NAMALWA (cell line): ENCODE measurements around the gene CAPN11.
"Not testable (repeated sequence)": the region's sequence is repeated elsewhere in the genome, so short reads cannot be mapped to it uniquely, and the experiment has no call there.

Source experiments
- DNase-seq: peaks from one replicate; pipeline ENCODE4 v3.0.0-alpha.2; 2015; ENCODE audit warnings: low spot score

The CAPN11 gene

DNA sequence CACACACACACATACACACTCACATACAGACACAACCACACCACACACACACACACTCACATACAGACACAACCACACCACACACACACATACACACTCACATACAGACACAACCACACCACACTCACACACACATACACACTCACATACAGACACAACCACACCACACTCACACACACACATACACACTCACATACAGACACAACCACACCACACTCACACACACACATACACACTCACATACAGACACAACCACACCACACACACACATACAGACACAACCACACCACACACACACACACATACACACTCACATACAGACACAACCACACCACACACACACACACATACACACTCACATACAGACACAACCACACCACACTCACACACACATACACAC, 23.2 kb downstream of the CAPN11 start:
- not testable (repeated sequence) for DNase-seq

DNA sequence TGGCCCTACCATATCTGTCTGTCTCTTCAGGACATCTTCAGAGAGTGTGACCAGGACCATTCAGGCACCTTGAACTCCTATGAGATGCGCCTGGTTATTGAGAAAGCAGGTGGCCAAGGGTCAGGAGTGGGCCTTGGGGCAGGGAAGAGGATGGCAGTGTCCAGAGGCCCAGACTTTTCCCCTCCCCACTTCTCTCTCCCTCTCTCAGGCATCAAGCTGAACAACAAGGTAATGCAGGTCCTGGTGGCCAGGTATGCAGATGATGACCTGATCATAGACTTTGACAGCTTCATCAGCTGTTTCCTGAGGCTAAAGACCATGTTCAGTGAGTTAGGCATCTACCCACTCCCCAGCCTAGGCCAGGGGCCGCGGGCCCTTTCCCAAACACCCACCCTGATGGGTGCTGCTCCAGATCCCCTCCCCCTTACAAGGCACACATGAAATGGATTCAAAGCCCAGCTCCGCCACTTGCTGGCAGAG, 24.3 kb downstream of the CAPN11 start:
- no peak for DNase-seq

DNA sequence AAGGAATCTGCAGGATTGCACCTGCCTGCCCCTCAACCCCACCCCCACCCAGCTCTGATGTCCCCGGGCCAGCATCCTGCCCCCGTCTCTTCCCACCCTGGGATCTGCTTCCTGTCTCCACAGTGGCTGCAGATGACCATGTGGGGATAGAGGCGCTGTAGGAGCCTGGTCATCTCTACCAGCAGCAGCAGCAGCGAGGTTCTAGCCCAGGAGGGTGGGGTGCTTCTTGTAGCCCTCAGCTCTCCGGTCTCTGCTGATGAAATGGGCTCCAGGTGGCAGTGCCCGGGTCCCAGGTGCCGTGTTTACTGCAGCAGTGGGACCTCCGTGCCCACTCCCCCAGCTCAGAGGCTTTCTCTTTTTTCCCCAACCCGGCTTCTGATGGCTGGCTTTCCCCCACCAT, 25.2 kb downstream of the CAPN11 start:
- DNase-seq: no peak

DNA sequence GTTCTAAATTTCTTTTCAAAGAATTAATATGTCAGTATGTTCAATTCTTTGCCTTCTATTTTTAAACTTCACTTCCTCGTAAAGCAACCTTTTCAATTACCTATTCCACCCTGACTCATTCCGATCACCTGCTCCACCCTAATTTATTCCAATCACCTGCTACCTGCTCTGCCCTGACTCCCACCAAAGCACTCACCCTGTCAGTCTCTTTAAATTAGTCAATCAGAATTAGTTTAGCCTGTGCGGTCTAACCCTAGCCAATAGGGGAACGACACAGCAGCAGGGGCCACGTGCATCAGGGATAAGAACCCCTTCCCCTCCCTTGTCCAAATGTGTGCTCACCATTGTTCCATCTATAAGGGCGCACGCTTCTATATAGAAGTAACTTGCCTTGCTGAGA, 26.7 kb downstream of the CAPN11 start:
- not testable (repeated sequence) for DNase-seq

DNA sequence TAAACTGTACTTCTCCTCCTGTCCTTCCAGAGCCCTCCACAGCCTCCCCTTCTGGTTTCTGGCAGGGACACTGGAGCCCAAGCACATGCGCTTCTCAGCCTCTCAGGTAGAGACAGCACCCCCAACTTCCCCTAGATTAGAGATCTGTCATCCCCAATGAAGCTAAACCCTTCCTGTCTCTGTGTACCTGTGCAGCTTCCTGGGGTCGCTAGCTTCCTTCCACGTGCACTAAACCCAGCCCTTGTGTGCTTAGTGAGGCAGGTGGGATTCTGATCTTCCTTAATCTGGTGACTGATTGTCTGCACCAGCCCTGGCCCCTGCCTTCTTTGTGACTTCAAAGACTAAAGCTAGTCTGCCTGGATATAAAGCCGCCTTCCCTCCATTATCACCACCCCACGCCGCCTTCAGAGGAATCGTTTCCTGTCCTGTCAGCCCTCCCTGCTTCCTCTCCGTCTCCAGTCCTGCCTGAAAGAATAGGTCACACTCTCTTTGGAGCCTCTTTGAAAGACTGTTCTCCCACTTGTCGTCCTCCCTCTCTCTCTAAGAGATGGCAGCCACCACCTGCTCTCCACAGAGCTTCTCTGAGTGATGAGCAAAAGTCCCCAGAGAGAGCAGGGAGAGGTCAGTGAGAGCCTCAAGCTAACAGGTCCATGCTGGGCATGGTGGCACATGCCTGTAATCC, 27.5 kb downstream of the CAPN11 start:
- no peak for DNase-seq

DNA sequence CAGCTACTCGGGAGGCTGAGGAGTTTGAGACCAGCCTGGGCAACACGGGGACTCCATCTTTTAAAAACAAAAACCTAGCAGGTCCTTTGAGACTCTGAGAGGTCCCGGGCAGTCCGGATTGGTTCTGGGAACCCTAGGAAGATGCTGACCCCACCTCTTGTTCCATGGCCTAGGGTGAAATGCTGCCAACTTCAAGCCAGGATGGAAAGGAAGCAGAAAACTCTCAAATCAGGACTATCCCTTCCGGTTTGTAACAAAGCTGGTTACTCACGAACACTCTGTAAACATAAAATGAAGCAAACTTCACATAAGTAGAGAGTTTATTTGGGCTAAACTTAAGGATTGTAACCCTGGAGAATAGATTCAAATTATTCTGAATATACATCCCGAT, 28.0 kb downstream of the CAPN11 start:
- no peak for DNase-seq

DNA sequence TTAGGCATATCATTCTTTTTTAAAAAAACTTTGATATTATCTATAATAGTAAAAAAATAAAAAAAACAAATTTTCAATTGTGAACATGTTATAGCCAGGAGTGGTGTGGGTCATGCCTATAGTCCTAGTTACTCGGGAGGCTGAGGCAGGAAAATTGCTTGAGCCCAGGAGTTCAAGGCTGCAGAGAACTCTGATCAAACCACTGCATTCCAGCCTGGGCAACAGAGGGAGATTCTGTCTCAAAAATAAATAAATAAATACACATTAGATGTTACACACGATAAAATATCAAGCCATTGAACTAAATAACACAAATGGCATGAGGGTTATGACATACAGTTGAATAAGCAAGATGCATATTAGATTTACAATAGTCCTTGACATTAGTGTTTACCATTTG, 30.2 kb downstream of the CAPN11 start:
- DNase-seq: no peak

DNA sequence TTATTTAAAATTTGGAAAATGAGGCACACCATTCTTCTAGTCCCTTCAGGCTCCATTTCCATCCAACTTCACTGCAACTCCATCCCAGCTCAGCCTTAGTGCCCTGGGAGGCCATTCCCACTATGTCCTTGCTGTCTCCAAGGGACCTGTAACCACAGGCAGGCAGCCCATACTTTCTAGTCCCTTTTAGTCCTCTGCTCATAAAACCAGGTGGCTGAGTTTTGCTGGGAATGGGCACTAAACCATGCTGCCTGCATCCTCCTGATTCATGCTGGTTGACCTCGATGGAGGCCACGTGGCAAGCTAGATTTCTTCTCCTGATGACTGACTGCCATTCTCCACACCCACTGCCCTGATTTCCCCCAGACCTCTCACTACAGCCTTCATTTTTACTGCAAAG, 30.6 kb downstream of the CAPN11 start:
- no peak for DNase-seq

DNA sequence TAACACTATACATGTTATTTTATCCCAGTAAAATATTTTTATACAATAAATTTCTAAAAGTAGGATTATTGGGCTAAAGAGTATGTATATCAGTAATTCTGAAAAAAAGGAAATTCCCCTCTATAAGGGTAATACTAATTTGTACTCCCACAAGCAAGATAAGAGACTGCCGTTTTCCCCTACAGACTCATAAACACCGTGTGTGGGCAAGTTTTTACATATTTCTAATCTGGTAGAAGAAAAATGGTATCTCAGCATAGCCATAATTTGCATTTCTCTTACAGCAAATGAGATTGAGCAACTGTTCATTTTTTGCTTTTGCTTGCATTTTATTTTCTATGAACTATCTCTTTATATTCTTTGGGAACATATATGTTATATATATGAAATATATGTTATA, 32.1 kb downstream of the CAPN11 start:
- peak; percentile 38 for DNase-seq

DNA sequence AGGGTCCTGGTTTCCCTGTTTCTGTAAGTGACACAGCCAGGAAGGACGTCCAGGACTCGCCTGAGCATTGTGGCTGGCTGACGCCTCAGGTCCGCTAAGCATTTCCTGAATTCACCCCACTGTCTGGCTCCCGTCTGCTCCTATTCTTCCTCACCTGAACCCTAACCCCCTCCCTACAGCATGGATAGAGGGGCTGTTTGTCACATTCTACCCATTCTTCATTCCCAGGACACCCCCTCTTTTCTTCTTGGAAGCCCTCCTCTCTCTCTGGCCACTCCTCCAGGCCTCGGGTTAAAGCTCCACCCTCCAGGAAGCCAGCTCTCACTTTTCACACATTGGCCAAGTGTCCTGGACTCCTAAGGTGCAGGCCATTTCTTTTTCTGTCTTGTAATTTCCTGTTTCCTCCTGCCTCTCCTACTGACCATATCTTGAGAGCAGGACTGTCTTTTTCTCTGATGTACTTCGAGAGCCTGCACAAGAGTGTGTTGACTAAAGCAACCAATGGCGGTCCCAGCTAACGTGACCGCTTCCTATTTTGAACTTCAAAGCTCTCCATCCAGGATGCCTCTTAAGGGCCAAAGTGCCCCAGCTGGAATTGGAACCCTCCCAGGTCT, 33.9 kb downstream of the CAPN11 start:
- no peak for DNase-seq

DNA sequence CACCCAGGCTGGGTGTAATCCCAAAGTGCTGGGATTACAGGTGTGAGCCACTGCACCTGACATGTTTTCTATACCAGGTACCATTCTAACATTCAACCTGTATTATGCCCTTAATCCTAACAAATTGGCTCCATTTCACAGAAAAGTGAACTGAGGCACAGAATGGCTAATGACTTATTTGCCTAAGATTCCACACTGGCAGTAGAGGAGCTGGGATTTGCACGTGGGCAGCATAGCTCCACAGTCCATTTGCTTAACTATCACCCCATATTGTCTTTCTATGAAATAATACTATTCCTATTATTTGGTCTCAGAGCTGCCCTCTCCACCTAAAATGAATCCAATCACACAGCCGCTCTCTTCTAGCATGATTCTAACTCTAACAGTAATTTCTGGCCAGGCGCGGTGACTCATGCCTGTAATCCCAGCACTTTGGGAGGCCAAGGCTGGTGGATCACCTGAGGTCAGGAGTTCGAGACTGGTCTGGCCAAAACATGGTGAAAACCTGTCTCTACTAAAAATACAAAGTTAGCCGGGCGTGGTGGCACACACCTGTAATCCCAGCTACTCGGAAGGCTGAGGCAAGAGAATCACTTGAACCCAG, 34.8 kb downstream of the CAPN11 start:
- no peak for DNase-seq

DNA sequence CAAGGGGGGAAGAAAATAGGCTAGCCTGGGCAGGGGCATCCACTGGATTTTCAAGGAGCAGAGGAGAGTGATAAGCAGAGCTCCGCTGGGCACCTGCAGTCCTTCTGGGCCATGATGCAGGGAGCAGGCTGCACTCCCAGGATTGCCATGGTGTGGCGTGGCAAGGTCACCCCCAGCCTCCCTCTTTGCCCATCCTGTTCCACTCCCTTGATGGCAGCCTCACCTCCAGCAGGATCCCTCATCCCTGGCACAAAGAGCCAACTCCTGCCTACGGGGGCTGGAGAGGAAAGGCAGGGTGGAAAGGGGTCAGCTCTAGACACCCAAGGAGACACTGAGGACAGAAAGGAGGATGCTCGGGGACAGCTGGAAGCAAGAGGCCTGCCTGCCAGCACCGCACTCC, 35.7 kb downstream of the CAPN11 start:
- no peak for DNase-seq

DNA sequence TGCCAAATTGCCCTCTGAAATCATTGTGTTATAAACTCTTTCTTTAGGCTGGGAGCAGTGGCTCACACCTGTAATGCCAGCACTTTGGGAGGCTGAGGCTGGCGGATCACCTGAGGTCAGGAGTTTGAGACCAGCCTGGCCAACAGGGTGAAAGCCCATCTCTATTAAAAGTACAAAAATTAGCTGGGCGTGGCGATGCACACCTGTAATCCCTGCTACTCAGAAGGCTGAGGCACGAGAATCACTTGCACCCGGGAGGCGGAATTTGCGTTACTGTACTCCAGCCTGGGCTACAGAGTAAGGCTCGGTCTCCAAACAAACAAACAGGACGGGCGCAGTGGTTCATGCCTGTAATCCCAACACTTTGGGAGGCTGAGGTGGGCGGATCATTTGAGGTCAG, 37.7 kb downstream of the CAPN11 start:
- DNase-seq: not testable (repeated sequence)

DNA sequence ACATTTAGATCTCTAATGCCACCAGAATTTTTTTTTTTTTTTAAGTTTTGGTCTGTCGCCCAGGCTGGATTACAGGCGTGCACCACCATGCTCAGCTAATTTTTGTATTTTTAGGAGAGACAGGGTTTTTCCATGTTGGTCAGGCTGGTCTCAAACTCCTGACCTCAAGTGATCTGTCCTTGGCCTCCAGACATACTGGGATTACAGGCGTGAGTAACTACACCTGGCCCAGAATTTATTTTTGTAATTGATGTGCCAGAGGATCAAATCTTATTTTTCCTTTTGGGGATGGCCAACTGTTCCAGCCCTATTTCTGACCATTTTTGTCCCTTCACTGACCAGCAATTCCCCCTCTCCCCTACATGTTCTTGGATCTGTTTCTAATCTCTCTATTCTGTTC, 40.1 kb downstream of the CAPN11 start:
- no peak for DNase-seq

DNA sequence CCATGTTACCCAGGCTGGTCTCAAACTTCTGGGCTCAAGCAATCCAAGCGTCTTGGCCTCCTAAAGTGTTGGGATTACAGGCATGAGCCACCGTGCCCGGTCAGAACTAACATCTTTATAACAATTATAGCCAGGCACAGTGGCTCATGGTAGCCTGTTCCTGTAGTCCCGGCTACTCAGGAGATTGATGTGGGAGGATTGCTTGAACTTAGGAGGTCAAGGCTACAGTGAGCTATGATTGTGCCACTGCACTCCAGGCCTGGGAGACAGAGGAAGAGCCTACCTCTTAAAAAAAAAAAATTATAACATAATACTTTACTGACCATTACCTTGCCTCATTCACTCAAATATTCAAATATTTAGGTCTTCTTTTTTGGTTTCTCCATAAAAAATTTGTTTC, 41.3 kb downstream of the CAPN11 start:
- DNase-seq: no peak

DNA sequence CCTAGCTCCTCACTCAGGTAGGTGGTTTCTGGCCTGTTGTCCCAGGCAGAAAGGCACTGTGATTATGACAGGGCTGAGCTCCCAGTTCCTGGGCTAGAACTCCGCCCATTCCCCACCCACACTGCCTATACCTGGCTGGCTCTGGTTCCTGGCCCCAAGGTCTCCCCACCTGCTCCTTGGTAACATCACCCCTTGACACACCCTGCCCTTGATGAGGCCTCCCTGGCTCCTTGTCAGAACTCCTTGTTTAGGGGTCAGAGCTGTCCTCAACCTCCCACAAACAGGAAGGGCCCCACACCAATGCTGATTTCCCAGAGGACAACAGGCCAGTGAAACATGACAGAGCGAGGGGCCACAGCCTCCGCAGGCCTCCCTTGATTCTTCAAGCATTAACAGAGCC, 42.6 kb downstream of the CAPN11 start:
- DNase-seq: no peak

DNA sequence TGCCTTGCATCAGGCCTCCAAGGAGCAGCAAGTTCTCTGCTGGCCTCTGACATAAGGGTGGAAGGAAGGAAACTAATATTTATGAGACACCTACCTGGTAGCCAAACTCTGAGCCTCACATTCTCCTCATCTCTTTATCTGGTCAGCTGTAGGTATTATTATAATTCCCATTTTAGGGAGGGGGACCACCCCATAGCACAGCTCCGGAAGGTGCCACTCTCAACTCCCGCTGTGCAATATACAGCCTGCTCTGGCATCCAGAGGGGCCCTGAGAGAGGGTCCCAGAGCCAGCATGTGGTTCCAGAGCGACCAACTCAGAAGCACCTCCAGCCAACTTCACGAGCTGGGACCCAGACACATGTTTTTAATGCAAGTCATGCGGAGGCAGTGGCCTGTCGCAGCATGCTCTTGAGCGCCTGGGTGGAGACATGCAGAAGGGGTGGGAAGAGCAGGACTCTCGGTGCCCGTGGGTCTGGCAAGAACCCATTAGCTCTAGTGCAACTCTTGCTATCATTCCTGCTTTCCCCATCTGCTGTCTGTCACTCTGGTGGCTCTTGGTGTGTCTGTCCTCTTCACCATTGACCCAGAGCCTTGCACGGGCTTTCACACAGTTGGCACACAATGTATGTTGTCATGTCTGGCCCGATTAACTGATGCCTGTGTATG, 43.2 kb downstream of the CAPN11 start:
- DNase-seq: no peak

DNA sequence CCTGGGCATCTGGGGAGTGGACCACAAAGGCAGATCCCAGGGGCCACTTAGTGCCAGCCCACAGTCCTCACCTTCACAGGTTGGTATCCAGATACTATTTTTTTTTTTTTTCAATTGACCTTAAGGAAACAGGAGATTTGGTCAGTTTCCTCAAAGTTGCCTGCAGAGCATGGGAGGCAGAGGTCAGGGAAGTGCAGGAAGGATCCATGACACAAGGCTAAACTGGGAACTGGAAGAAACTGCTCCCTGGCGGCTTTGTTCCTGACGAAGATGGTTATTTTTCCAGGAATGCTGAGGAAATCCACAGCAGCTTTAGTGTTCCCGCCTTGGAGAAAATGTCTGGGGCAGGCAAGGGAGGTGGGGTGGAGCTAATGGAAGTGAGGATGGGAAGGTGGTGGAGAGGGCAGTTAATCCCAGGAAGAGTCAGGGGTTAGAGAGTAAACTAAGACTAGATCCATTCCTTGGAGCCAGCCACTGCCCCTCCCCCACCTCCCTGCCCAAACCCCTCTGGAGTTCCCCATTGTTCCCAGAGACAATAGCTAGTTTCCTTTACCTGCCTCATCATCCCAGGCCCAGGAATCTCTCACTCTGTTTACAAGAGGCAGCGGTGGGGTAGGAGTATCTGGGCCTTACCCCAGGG, 43.8 kb downstream of the CAPN11 start:
- no peak for DNase-seq

DNA sequence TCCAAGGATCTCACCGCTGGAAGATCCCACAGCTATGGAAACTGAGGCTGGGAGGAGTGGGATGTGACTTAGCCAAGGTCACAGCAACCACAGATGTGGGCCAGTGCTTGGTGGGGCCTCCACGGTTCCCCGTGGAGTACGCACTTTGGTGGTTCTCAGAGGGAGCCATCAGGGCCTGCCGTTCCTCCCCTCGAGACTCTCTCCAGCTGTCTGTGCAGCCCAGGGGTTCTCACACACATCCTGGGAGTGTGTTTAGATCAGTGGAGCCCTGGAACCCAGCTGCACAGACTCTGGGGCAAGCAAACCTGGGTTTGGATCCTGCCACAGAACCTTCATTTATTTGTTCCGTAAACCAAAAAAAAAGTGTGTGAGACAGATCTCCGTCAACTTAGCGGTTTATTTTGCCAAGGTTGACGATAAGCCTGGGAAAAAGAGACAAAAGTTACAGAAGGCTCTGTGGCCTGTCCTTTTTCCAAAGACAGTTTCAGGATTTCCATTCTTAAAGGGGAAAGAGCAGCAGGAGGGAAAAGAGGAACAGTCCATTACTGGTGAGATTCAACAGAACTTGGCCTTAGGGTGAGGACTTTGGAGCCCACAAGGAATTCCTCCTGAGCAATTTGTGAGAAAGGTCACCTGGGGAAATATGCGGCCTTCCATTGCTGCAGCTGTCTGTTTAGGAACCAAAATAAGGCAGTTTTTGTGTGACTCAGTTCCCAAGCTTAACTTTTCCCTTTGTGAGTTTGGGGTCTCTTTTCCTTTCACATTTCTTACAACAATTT, 44.5 kb downstream of the CAPN11 start:
- no peak for DNase-seq

DNA sequence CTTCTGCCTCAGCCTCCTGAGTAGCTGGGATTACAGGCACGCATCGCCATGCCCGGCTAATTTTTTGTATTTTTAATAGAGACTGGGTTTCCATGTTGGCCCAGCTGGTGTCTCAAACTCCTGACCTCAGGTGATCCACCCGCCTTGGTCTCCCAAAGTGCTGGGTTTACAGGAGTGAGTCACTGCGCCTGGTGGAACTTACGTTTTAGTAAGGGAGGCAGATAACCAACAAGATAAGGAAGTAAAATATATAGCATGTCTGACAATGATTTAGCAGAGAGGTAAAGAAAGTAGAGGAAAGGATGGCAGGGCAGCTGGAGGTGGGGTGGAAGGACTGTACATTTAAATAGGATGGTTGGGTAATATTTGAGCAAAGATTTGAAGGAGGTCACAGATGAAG, 45.3 kb downstream of the CAPN11 start:
- DNase-seq: no peak

DNA sequence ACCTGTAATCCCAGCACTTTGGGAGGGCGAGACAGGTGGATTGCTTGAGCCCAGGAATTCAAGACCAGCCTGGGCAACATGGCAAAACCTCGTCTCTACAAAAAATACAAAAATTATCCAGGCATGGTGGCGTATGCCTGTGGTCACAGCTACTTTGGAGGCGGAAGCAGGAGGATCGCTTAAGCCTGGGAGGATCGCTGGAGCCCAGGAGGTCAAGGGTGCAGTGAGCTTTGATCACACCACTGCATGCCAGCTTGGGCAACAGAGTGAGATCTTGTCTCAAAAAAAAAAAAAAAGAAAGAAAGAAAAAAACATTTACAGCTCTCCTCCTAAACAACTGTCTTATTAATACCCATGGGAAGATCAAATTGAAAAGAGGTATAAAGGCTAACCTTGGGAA, 49.3 kb downstream of the CAPN11 start:
- no peak for DNase-seq

DNA sequence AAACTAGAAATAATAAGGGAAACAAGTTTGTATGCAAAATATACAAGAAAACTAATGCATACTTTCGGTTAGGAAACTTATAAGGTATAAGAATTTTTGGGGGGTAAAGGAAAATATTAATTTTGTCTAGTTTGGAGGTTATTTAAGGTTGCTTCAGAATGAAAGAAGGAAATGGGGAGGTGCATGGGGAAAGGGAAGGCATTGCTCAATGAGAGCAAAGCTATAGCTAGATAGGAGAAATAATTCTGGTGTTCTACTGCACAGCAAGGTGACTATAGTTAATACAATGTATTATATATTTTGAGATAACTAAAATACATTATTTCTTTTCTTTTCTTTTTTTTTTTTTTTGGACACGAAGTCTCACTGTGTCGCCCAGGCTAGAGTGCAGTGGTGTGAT, 52.7 kb downstream of the CAPN11 start:
- no peak for DNase-seq
